Measurements from ENCODE around the gene NFATC2IP. TPM values are rescaled to one million over a fixed set of nuclear protein-coding genes. Genes with fewer than 3 reads are reported as not detected.

Gene NFATC2IP
- polyA plus RNA-seq, 2 of the 4 experiments (the other 2 are of a cell fraction) = 29.7 to 32.2 TPM

GRCh38 chr16:29011112-29011511 lies 60.4 kb downstream of the NFATC2IP start:
- 0 out of 3 replicates have a peak, but pooled peaks have one; percentile 10 for TF ChIP-seq CTCF (IDR thresholded peaks at IDR 0.05)
- TF ChIP-seq MAFK (IDR thresholded peaks at IDR 0.05; ENCODE audit: partially characterized antibody) = no peak
- 0 out of 5 replicates have a peak, but pooled peaks of 1 of the 2 experiments have one; percentile 2 for TF ChIP-seq RAD21 (conservative IDR thresholded peaks at IDR 0.05 in 1 of 2, IDR thresholded peaks at IDR 0.05 in 1 of 2)
- 75% methylated on average over 8 of the region's 8 CpGs for WGBS (ENCODE audit: missing lambda C conversion rate)
- Histone ChIP-seq H3K27ac (no peak overlapping the region), H3K4me1 (no peaks in the 10 kb centered on the region), H3K9me3 (no peaks in the 10 kb centered on the region), H3K4me2 (no peak overlapping the region), H3K4me3 (no peak overlapping the region)
- DNase-seq (ENCODE audit: low read depth in 1 of 2, low spot score in 1 of 2) (no peak), ATAC-seq (peak; percentile 52 to 75; a peak in 3 of 6 replicates), FAIRE-seq (no peak)
- POLR2A ChIA-PET = no interaction called here
- CTCF ChIA-PET = interaction anchor here (0.6 to 1.9 kb wide), 5 partner anchors 12 to 1092 kb away, joined by 4 to 6 read pairs (median 4); partner anchors contain the start of gene SPNS1

- ATAC-seq (no peak), FAIRE-seq (no peak), DNase-seq (ENCODE audit: low read depth in 1 of 2, low spot score in 1 of 2) (no peak)
- WGBS (ENCODE audit: missing lambda C conversion rate) = 51% methylated on average over 4 of the region's 4 CpGs
- no peak for TF ChIP-seq TP53 (CRISPR knock-in tag; IDR thresholded peaks at IDR 0.05)
- TF ChIP-seq PHF8 (IDR thresholded peaks at IDR 0.05; ENCODE audit: borderline replicate concordance, low read depth) = no peak
- TF ChIP-seq, protein P1, sequence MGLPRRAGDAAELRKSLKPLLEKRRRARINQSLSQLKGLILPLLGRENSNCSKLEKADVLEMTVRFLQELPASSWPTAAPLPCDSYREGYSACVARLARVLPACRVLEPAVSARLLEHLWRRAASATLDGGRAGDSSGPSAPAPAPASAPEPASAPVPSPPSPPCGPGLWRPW (IDR thresholded peaks at IDR 0.05) = no peak
- no peak for TF ChIP-seq CBX2 (IDR thresholded peaks at IDR 0.05; ENCODE audit: borderline replicate concordance, low read depth)
- TF ChIP-seq TFCP2L1 (CRISPR knock-in tag; IDR thresholded peaks at IDR 0.05) = no peak
- TF ChIP-seq, protein P2, sequence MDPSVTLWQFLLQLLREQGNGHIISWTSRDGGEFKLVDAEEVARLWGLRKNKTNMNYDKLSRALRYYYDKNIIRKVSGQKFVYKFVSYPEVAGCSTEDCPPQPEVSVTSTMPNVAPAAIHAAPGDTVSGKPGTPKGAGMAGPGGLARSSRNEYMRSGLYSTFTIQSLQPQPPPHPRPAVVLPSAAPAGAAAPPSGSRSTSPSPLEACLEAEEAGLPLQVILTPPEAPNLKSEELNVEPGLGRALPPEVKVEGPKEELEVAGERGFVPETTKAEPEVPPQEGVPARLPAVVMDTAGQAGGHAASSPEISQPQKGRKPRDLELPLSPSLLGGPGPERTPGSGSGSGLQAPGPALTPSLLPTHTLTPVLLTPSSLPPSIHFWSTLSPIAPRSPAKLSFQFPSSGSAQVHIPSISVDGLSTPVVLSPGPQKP (IDR thresholded peaks at IDR 0.05; ENCODE audit: low read depth, low read length) = no peak
- Histone ChIP-seq H3K4me1 (no peaks in the 10 kb centered on the region), H3K9me3 (no peaks in the 10 kb centered on the region), H3K4me3 (no peak overlapping the region), H3K4me2 (no peak overlapping the region), H3K27ac (no peak overlapping the region)
- ChIA-PET CTCF (interaction anchor here (0.6 to 1.9 kb wide), 3 partner anchors 12 to 38 kb away, joined by 4 to 6 read pairs (median 6); partner anchors contain the start of gene SPNS1), POLR2A (no interaction called here)
Measured at GRCh38 chr16:29011851-29012250, 61.1 kb downstream of the NFATC2IP start.

DNA sequence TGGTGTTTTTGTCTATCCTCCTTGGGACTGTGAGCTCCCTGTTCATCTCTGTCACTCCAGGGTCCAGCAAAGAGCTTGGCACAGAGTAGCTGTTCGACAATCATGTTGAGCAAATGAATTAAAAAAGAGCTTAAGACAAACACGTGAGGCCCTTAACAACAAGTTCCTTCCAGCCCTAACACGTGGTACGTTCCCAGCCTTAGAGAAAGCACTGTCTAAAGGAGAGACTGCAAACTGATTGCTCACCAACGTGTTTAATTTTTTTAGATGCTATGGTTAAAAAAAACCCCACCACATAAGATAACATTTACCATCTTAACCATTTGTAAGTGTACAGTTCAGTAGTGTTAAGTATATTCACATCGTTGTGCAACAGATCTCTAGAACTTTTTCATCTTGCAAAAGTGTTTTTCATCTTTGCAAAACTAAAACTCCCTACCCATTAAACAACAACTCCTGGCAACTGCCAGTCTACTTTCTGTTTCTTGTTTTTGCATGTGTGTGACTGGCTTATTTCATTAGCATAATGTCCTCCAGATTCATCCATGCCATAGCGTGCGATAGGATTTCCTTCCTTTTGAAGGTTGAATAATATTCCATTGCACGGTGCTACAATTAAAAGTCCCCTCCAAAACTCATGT lies 62.3 kb downstream of the NFATC2IP start:
- Histone ChIP-seq H3K4me1 (no peaks in the 10 kb centered on the region), H3K27ac (no peak overlapping the region), H3K4me2 (no peak overlapping the region), H3K4me3 (no peak overlapping the region), H3K9me3 (no peaks in the 10 kb centered on the region)
- DNase-seq (ENCODE audit: low read depth in 1 of 2, low spot score in 1 of 2) (no peak), FAIRE-seq (no peak), ATAC-seq (no peak)
- WGBS (ENCODE audit: missing lambda C conversion rate) = 55% methylated on average over 9 of the region's 9 CpGs
- TF ChIP-seq HEYL (CRISPR knock-in tag; IDR thresholded peaks at IDR 0.05) = no peak
- TF ChIP-seq RNF2 (IDR thresholded peaks at IDR 0.05; ENCODE audit: borderline replicate concordance, low read depth) = no peak
- TF ChIP-seq ZC3H11A (IDR thresholded peaks at IDR 0.05) = no peak
- TF ChIP-seq JUN (IDR thresholded peaks at IDR 0.05) = no peak
- TF ChIP-seq HDAC2 (IDR thresholded peaks at IDR 0.05) = no peak
- TF ChIP-seq NR3C1 (IDR thresholded peaks at IDR 0.05) = no peak
- TF ChIP-seq, protein P2 (IDR thresholded peaks at IDR 0.05; ENCODE audit: low read depth, low read length) = no peak
- TF ChIP-seq RCOR1 (IDR thresholded peaks at IDR 0.05; ENCODE audit: low read depth, low read length) = no peak
- TF ChIP-seq, protein P3, sequence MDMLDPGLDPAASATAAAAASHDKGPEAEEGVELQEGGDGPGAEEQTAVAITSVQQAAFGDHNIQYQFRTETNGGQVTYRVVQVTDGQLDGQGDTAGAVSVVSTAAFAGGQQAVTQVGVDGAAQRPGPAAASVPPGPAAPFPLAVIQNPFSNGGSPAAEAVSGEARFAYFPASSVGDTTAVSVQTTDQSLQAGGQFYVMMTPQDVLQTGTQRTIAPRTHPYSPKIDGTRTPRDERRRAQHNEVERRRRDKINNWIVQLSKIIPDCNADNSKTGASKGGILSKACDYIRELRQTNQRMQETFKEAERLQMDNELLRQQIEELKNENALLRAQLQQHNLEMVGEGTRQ (IDR thresholded peaks at IDR 0.05) = no peak
- CTCF ChIA-PET = no interaction called here
- POLR2A ChIA-PET = no interaction called here

All from A549 (cell line).